ENCODE results near the gene TOP2B.

Gene TOP2B

GRCh38 chr3:25654576-25654975 lies 10.1 kb downstream of the TOP2B start:
- Histone ChIP-seq H3K9ac (ENCODE audit: low read length in 2 of 2) (no peak overlapping the region), H3K4me1 (ENCODE audit: control insufficient read depth, insufficient read depth, low read length) (no peaks in the 10 kb centered on the region), H3K9me3 (ENCODE audit: control insufficient read depth in 2 of 2, low read length in 2 of 2) (no peaks in the 10 kb centered on the region)

GRCh38 chr3:25653322-25653721 lies 11.4 kb downstream of the TOP2B start:
- Histone ChIP-seq H3K4me3 (ENCODE audit: low read length in 2 of 2) (no peak overlapping the region), H3K36me3 (ENCODE audit: control insufficient read depth in 2 of 2, insufficient read depth in 2 of 2, low read length in 2 of 2) (no peaks in the 10 kb centered on the region), H3K27me3 (ENCODE audit: control insufficient read depth in 1 of 2, insufficient read depth in 2 of 2, low read length in 2 of 2) (no peaks in the 10 kb centered on the region), H3K4me1 (ENCODE audit: control insufficient read depth, insufficient read depth, low read length) (no peaks in the 10 kb centered on the region), H3K9me3 (ENCODE audit: control insufficient read depth in 2 of 2, low read length in 2 of 2) (no peaks in the 10 kb centered on the region), H3K9ac (ENCODE audit: low read length in 2 of 2) (no peak overlapping the region), H3K27ac (ENCODE audit: low read length) (no peak overlapping the region)

More at GRCh38 chr3:25654576-25654975, 10.1 kb downstream of the TOP2B start:
- Histone ChIP-seq H3K36me3 (ENCODE audit: control insufficient read depth in 2 of 2, insufficient read depth in 2 of 2, low read length in 2 of 2) (no peaks in the 10 kb centered on the region), H3K27me3 (ENCODE audit: control insufficient read depth in 1 of 2, insufficient read depth in 2 of 2, low read length in 2 of 2) (no peaks in the 10 kb centered on the region), H3K4me3 (ENCODE audit: low read length in 2 of 2) (no peak overlapping the region), H3K27ac (ENCODE audit: low read length) (no peak overlapping the region)

- Histone ChIP-seq H3K9me3 (ENCODE audit: control insufficient read depth in 2 of 2, low read length in 2 of 2) (no peaks in the 10 kb centered on the region), H3K27ac (ENCODE audit: low read length) (no peak overlapping the region), H3K4me3 (ENCODE audit: low read length in 2 of 2) (no peak overlapping the region), H3K4me1 (ENCODE audit: control insufficient read depth, insufficient read depth, low read length) (no peaks in the 10 kb centered on the region), H3K27me3 (ENCODE audit: control insufficient read depth in 1 of 2, insufficient read depth in 2 of 2, low read length in 2 of 2) (no peaks in the 10 kb centered on the region), H3K9ac (ENCODE audit: low read length in 2 of 2) (no peak overlapping the region), H3K36me3 (ENCODE audit: control insufficient read depth in 2 of 2, insufficient read depth in 2 of 2, low read length in 2 of 2) (no peaks in the 10 kb centered on the region)
These were observed 11.8 kb downstream of the TOP2B start for GRCh38 chr3:25652921-25653320.

- no peak overlapping the region for H3K4me3 ChIP-seq (ENCODE audit: low read length in 2 of 2)
- no peaks in the 10 kb centered on the region for H3K36me3 ChIP-seq (ENCODE audit: control insufficient read depth in 2 of 2, insufficient read depth in 2 of 2, low read length in 2 of 2)
- H3K9me3 ChIP-seq (ENCODE audit: control insufficient read depth in 2 of 2, low read length in 2 of 2), result no peaks in the 10 kb centered on the region
- H3K9ac ChIP-seq (ENCODE audit: low read length in 2 of 2), result no peak overlapping the region
- no peaks in the 10 kb centered on the region for H3K4me1 ChIP-seq (ENCODE audit: control insufficient read depth, insufficient read depth, low read length)
- H3K27me3 ChIP-seq (ENCODE audit: control insufficient read depth in 1 of 2, insufficient read depth in 2 of 2, low read length in 2 of 2), result no peaks in the 10 kb centered on the region
- H3K27ac ChIP-seq (ENCODE audit: low read length), result no peak overlapping the region
These were observed 15.5 kb downstream of the TOP2B start for GRCh38 chr3:25648925-25649830.

GRCh38 chr3:25648107-25648535 lies 16.6 kb downstream of the TOP2B start:
- H3K4me3 ChIP-seq (ENCODE audit: low read length in 2 of 2), result no peak overlapping the region
- H3K9ac ChIP-seq (ENCODE audit: low read length in 2 of 2), result no peak overlapping the region
- H3K36me3 ChIP-seq (ENCODE audit: control insufficient read depth in 2 of 2, insufficient read depth in 2 of 2, low read length in 2 of 2), result peaks cover 0 to under 1% of the 10 kb centered on the region in 2 donors
- no peaks in the 10 kb centered on the region for H3K4me1 ChIP-seq (ENCODE audit: control insufficient read depth, insufficient read depth, low read length)
- H3K27ac ChIP-seq (ENCODE audit: low read length), result no peak overlapping the region
- H3K9me3 ChIP-seq (ENCODE audit: control insufficient read depth in 2 of 2, low read length in 2 of 2), result no peaks in the 10 kb centered on the region
- no peaks in the 10 kb centered on the region for H3K27me3 ChIP-seq (ENCODE audit: control insufficient read depth in 1 of 2, insufficient read depth in 2 of 2, low read length in 2 of 2)

- H3K9ac ChIP-seq (ENCODE audit: low read length in 2 of 2), result no peak overlapping the region
- H3K27ac ChIP-seq (ENCODE audit: low read length), result no peak overlapping the region
- no peaks in the 10 kb centered on the region for H3K4me1 ChIP-seq (ENCODE audit: control insufficient read depth, insufficient read depth, low read length)
- no peak overlapping the region for H3K4me3 ChIP-seq (ENCODE audit: low read length in 2 of 2)
- H3K9me3 ChIP-seq (ENCODE audit: control insufficient read depth in 2 of 2, low read length in 2 of 2), result no peaks in the 10 kb centered on the region
- no peaks in the 10 kb centered on the region for H3K27me3 ChIP-seq (ENCODE audit: control insufficient read depth in 1 of 2, insufficient read depth in 2 of 2, low read length in 2 of 2)
- peaks cover 13% of the 10 kb centered on the region in 2 donors for H3K36me3 ChIP-seq (ENCODE audit: control insufficient read depth in 2 of 2, insufficient read depth in 2 of 2, low read length in 2 of 2)
These were observed 29.7 kb downstream of the TOP2B start for GRCh38 chr3:25635038-25635437.

- no peaks in the 10 kb centered on the region for H3K27me3 ChIP-seq (ENCODE audit: control insufficient read depth in 1 of 2, insufficient read depth in 2 of 2, low read length in 2 of 2)
- H3K9ac ChIP-seq (ENCODE audit: low read length in 2 of 2), result no peak overlapping the region
- H3K4me3 ChIP-seq (ENCODE audit: low read length in 2 of 2), result no peak overlapping the region
- H3K9me3 ChIP-seq (ENCODE audit: control insufficient read depth in 2 of 2, low read length in 2 of 2), result no peaks in the 10 kb centered on the region
- H3K36me3 ChIP-seq (ENCODE audit: control insufficient read depth in 2 of 2, insufficient read depth in 2 of 2, low read length in 2 of 2), result peaks cover 13 to 17% of the 10 kb centered on the region in 2 donors
- no peaks in the 10 kb centered on the region for H3K4me1 ChIP-seq (ENCODE audit: control insufficient read depth, insufficient read depth, low read length)
- H3K27ac ChIP-seq (ENCODE audit: low read length), result no peak overlapping the region
These were observed 30.8 kb downstream of the TOP2B start for GRCh38 chr3:25633919-25634318.

GRCh38 chr3:25631989-25632388 lies 32.7 kb downstream of the TOP2B start:
- no peak overlapping the region for H3K9ac ChIP-seq (ENCODE audit: low read length in 2 of 2)

GRCh38 chr3:25621087-25621486 lies 43.6 kb downstream of the TOP2B start:
- no peak overlapping the region for H3K9ac ChIP-seq (ENCODE audit: low read length in 2 of 2)
- peaks cover 13 to 30% of the 10 kb centered on the region in 2 donors for H3K36me3 ChIP-seq (ENCODE audit: control insufficient read depth in 2 of 2, insufficient read depth in 2 of 2, low read length in 2 of 2)
- no peaks in the 10 kb centered on the region for H3K9me3 ChIP-seq (ENCODE audit: control insufficient read depth in 2 of 2, low read length in 2 of 2)
- no peaks in the 10 kb centered on the region for H3K4me1 ChIP-seq (ENCODE audit: control insufficient read depth, insufficient read depth, low read length)
- no peak overlapping the region for H3K4me3 ChIP-seq (ENCODE audit: low read length in 2 of 2)
- H3K27ac ChIP-seq (ENCODE audit: low read length), result no peak overlapping the region
- H3K27me3 ChIP-seq (ENCODE audit: control insufficient read depth in 1 of 2, insufficient read depth in 2 of 2, low read length in 2 of 2), result no peaks in the 10 kb centered on the region

More at GRCh38 chr3:25631989-25632388, 32.7 kb downstream of the TOP2B start:
- Histone ChIP-seq H3K27me3 (ENCODE audit: control insufficient read depth in 1 of 2, insufficient read depth in 2 of 2, low read length in 2 of 2) (no peaks in the 10 kb centered on the region), H3K9me3 (ENCODE audit: control insufficient read depth in 2 of 2, low read length in 2 of 2) (no peaks in the 10 kb centered on the region), H3K4me3 (ENCODE audit: low read length in 2 of 2) (no peak overlapping the region), H3K27ac (ENCODE audit: low read length) (no peak overlapping the region), H3K36me3 (ENCODE audit: control insufficient read depth in 2 of 2, insufficient read depth in 2 of 2, low read length in 2 of 2) (peaks cover 18% of the 10 kb centered on the region in 2 donors), H3K4me1 (ENCODE audit: control insufficient read depth, insufficient read depth, low read length) (no peaks in the 10 kb centered on the region)

- Histone ChIP-seq H3K27ac (ENCODE audit: low read length) (no peak overlapping the region), H3K27me3 (ENCODE audit: control insufficient read depth in 1 of 2, insufficient read depth in 2 of 2, low read length in 2 of 2) (no peaks in the 10 kb centered on the region), H3K9ac (ENCODE audit: low read length in 2 of 2) (no peak overlapping the region), H3K4me1 (ENCODE audit: control insufficient read depth, insufficient read depth, low read length) (no peaks in the 10 kb centered on the region), H3K9me3 (ENCODE audit: control insufficient read depth in 2 of 2, low read length in 2 of 2) (no peaks in the 10 kb centered on the region), H3K4me3 (ENCODE audit: low read length in 2 of 2) (no peak overlapping the region), H3K36me3 (ENCODE audit: control insufficient read depth in 2 of 2, insufficient read depth in 2 of 2, low read length in 2 of 2) (peaks cover 13 to 30% of the 10 kb centered on the region in 2 donors)
These were observed 44.2 kb downstream of the TOP2B start for GRCh38 chr3:25620493-25620892.

GRCh38 chr3:25619382-25619781 lies 45.3 kb downstream of the TOP2B start:
- Histone ChIP-seq H3K9ac (ENCODE audit: low read length in 2 of 2) (no peak overlapping the region), H3K27ac (ENCODE audit: low read length) (no peak overlapping the region), H3K27me3 (ENCODE audit: control insufficient read depth in 1 of 2, insufficient read depth in 2 of 2, low read length in 2 of 2) (no peaks in the 10 kb centered on the region), H3K4me3 (ENCODE audit: low read length in 2 of 2) (no peak overlapping the region), H3K9me3 (ENCODE audit: control insufficient read depth in 2 of 2, low read length in 2 of 2) (no peaks in the 10 kb centered on the region), H3K36me3 (ENCODE audit: control insufficient read depth in 2 of 2, insufficient read depth in 2 of 2, low read length in 2 of 2) (peaks cover 12 to 25% of the 10 kb centered on the region in 2 donors), H3K4me1 (ENCODE audit: control insufficient read depth, insufficient read depth, low read length) (no peaks in the 10 kb centered on the region)

All from stomach smooth muscle (tissue), 2 donors.